GM23248 (cell line): ENCODE measurements around the gene SOX6. TPM values are rescaled to one million over a fixed set of nuclear protein-coding genes. Genes with fewer than 3 reads are reported as not detected.
A peak's percentile ranks its signal among the peaks of the same experiment; 100 is the strongest.

Source experiments
- DNase-seq: peaks from one replicate; pipeline ENCODE4 v3.0.0-alpha.2; 2015
- H2AFZ ChIP-seq: fragments of 200-600 bp; sonication (generic); 2 replicates; pipeline ENCODE4 v1.6.1; 2016; ENCODE audit warnings: antibody characterized with exemption
- H3F3A ChIP-seq: fragments of 200-600 bp; sonication (generic); 2 replicates; pipeline ENCODE4 v1.6.1; 2016; ENCODE audit warnings: mild to moderate bottlenecking, antibody characterized with exemption, mixed run types; ENCODE audit not compliant: insufficient read depth
- H3K27ac ChIP-seq: fragments of 200-600 bp; sonication (generic); 2 replicates; pipeline ENCODE4 v1.5.1; 2016; ENCODE audit warnings: mild to moderate bottlenecking
- H3K27me3 ChIP-seq: fragments of 200-600 bp; sonication (generic); replicated peaks from 2 replicates; pipeline ENCODE4 v1.6.1; 2016; ENCODE audit warnings: mild to moderate bottlenecking; ENCODE audit not compliant: insufficient read depth
- H3K36me3 ChIP-seq: fragments of 200-600 bp; sonication (generic); 2 replicates; pipeline ENCODE4 v1.6.1; 2016; ENCODE audit warnings: low read depth, mild to moderate bottlenecking
- H3K4me1 ChIP-seq: fragments of 200-600 bp; sonication (generic); 2 replicates; pipeline ENCODE4 v1.6.1; 2016; ENCODE audit warnings: mild to moderate bottlenecking; ENCODE audit not compliant: insufficient read depth
- H3K4me2 ChIP-seq: fragments of 200-600 bp; sonication (generic); one replicate; pipeline ENCODE4 v1.6.1; 2016; ENCODE audit warnings: mild to moderate bottlenecking; ENCODE audit not compliant: unreplicated experiment
- H3K4me3 ChIP-seq: fragments of 200-600 bp; sonication (generic); 2 replicates; pipeline ENCODE4 v1.5.1; 2016; ENCODE audit warnings: mild to moderate bottlenecking
- H3K79me2 ChIP-seq: fragments of 200-600 bp; sonication (generic); 2 replicates; pipeline ENCODE4 v1.6.1; 2016; ENCODE audit warnings: mild to moderate bottlenecking; ENCODE audit not compliant: insufficient read depth
- H3K9ac ChIP-seq: fragments of 200-600 bp; sonication (generic); 2 replicates; pipeline ENCODE4 v1.6.1; 2016; ENCODE audit warnings: mild to moderate bottlenecking
- H3K9me2 ChIP-seq: fragments of 200-600 bp; sonication (generic); 2 replicates; pipeline ENCODE4 v1.6.1; 2016; ENCODE audit warnings: mixed run types, mild to moderate bottlenecking, moderate library complexity; ENCODE audit not compliant: insufficient read depth
- H3K9me3 ChIP-seq: fragments of 200-600 bp; sonication (generic); one replicate; pipeline ENCODE4 v1.6.1; 2017; ENCODE audit warnings: low read depth
- H4K20me1 ChIP-seq: fragments of 200-600 bp; sonication (generic); 2 replicates; pipeline ENCODE4 v1.6.0; 2016; ENCODE audit not compliant: insufficient read depth
- EZH2 ChIP-seq: fragments of 200-600 bp; sonication (generic); IDR thresholded peaks from 2 replicates; pipeline ENCODE4 v1.6.1; 2018; ENCODE audit warnings: antibody characterized with exemption, mild to moderate bottlenecking; ENCODE audit not compliant: insufficient read depth, poor library complexity, severe bottlenecking
- EZH2phosphoT487 ChIP-seq: fragments of 200-600 bp; sonication (generic); IDR thresholded peaks from 2 replicates; pipeline ENCODE4 v1.6.1; 2018; ENCODE audit warnings: antibody characterized with exemption, moderate library complexity, mild to moderate bottlenecking, low read depth; ENCODE audit not compliant: insufficient read depth
- WGBS, 2 experiments: methylation state at CpG; one replicate each; pipeline ENCODE4 v1.1.6; 2015 to 2017; ENCODE audit warnings: low lambda C conversion rate in 2 of 2, low coverage in 1 of 2; ENCODE audit errors: missing lambda C conversion rate in 2 of 2; 5-methylcytosine and 5-hydroxymethylcytosine counted together
- in situ Hi-C: fragments of 300-500 bp; cut with MboI; formaldehyde crosslinking; loops from 2 replicates; pipeline ENCODE4 v1.15.0; 2020
- polyA plus RNA-seq: library from polyadenylated mRNA; unstranded; fragments of >200 nt; fragmentation: Nextera tagmentation; extraction: Ambion mirVana; gene quantifications from 2 replicates; pipeline ENCODE4 v1.2.1, GENCODE V29; 2016
- total RNA-seq: library from RNA; depleted of rRNA; stranded (reverse); fragments of >200 nt; shearing (Covaris generic); gene quantifications from 2 replicates; pipeline ENCODE4 v1.2.3, GENCODE V29; 2014

SOX6 gene
- total and polyA plus RNA-seq, 2 experiments from 2014 or later = under 0.01 to 0.49 TPM

- WGBS, 2 experiments = 78 to 79% methylated on average over 5 of the region's 5 CpGs
- Histone ChIP-seq H3K79me2 (no peaks in the 10 kb centered on the region), H3K9me3 (no peaks in the 10 kb centered on the region), H3K27me3 (no peaks in the 10 kb centered on the region), H4K20me1 (no peaks in the 10 kb centered on the region), H3K4me3 (no peak overlapping the region), H3K9me2 (no peaks in the 10 kb centered on the region), H3K27ac (no peak overlapping the region), H3K4me2 (no peak overlapping the region), H3K36me3 (no peaks in the 10 kb centered on the region), H3F3A (peaks cover 18% of the 10 kb centered on the region; the same call in 1 of the 2 replicates), H3K9ac (no peak overlapping the region), H3K4me1 (peaks cover 25% of the 10 kb centered on the region), H2AFZ (no peak overlapping the region)
- TF ChIP-seq EZH2phosphoT487 (no peak), EZH2 (no peak)
- in situ Hi-C loops = no loop called here
- DNase-seq = no peak
These were observed 165.0 kb downstream of the SOX6 start for GRCh38 chr11:16191212-16191867.

- Histone ChIP-seq H3F3A (0 out of 2 replicates have a peak, but pooled peaks cover 5% of the 10 kb centered on the region), H3K4me2 (no peak overlapping the region), H3K4me3 (no peak overlapping the region), H3K27ac (no peak overlapping the region), H3K9me2 (no peaks in the 10 kb centered on the region), H3K9me3 (no peaks in the 10 kb centered on the region), H3K9ac (no peak overlapping the region), H3K27me3 (no peaks in the 10 kb centered on the region), H2AFZ (no peak overlapping the region), H3K4me1 (peaks cover 13% of the 10 kb centered on the region), H3K79me2 (no peaks in the 10 kb centered on the region), H4K20me1 (no peaks in the 10 kb centered on the region), H3K36me3 (no peaks in the 10 kb centered on the region)
- DNase-seq = no peak
- in situ Hi-C loops = no loop called here
- WGBS, 2 experiments = 80 to 82% methylated on average over 8 of the region's 8 CpGs
- no peak for TF ChIP-seq EZH2phosphoT487
- TF ChIP-seq EZH2 = no peak
These were observed 169.7 kb downstream of the SOX6 start for GRCh38 chr11:16186680-16187079.

GRCh38 chr11:16185042-16185441, 171.3 kb downstream of the SOX6 start:
- H3K36me3 ChIP-seq = no peaks in the 10 kb centered on the region
- in situ Hi-C loops = no loop called here
- TF ChIP-seq EZH2phosphoT487 = no peak
- TF ChIP-seq EZH2 = no peak

GRCh38 chr11:16184588-16184987, 171.8 kb downstream of the SOX6 start:
- Histone ChIP-seq H3K27me3 (no peaks in the 10 kb centered on the region), H3K9ac (no peak overlapping the region), H3K79me2 (no peaks in the 10 kb centered on the region), H3K4me3 (no peak overlapping the region), H3K9me2 (no peaks in the 10 kb centered on the region), H2AFZ (0 out of 2 replicates have a peak overlapping the region, but pooled peaks have one; percentile 3), H3K4me2 (peak overlapping the region; percentile 19), H3K9me3 (no peaks in the 10 kb centered on the region), H3F3A (peaks cover 9% of the 10 kb centered on the region; the same call in 1 of the 2 replicates), H3K4me1 (peaks cover 21% of the 10 kb centered on the region), H4K20me1 (no peaks in the 10 kb centered on the region), H3K36me3 (no peaks in the 10 kb centered on the region), H3K27ac (peak overlapping the region; percentile 13; the same call in 1 of the 2 replicates)
- TF ChIP-seq EZH2 (no peak), EZH2phosphoT487 (no peak)
- peak; percentile 87 for DNase-seq
- in situ Hi-C loops = no loop called here
- WGBS, 2 experiments = 0 to 13% methylated on average over 1 of the region's 1 CpG

More at GRCh38 chr11:16185042-16185441, 171.3 kb downstream of the SOX6 start:
- 0 out of 2 replicates have a peak, but pooled peaks cover 5% of the 10 kb centered on the region for H3F3A ChIP-seq
- no peaks in the 10 kb centered on the region for H3K9me2 ChIP-seq
- H3K27ac ChIP-seq = peak overlapping the region; percentile 13; the same call in 1 of the 2 replicates
- H3K4me1 ChIP-seq = peaks cover 16% of the 10 kb centered on the region
- no peak overlapping the region for H3K9ac ChIP-seq
- DNase-seq = no peak
- no peaks in the 10 kb centered on the region for H3K27me3 ChIP-seq
- no peaks in the 10 kb centered on the region for H3K79me2 ChIP-seq
- H2AFZ ChIP-seq = 0 out of 2 replicates have a peak overlapping the region, but pooled peaks have one; percentile 3
- no peaks in the 10 kb centered on the region for H3K9me3 ChIP-seq
- H3K4me3 ChIP-seq = no peak overlapping the region
- H3K4me2 ChIP-seq = peak overlapping the region; percentile 19
- H4K20me1 ChIP-seq = no peaks in the 10 kb centered on the region
